GM12873 (cell line): ENCODE measurements around the gene TACC2.

Experiments
- TF ChIP-seq, protein P1 (sequence below): IDR thresholded peaks from 2 replicates; pipeline ENCODE4 v1.5.1; 2012; ENCODE audit warnings: low read depth, mild to moderate bottlenecking, moderate library complexity, low read length, control low read depth; ENCODE audit not compliant: insufficient read depth; ENCODE audit errors: missing control alignments

The TACC2 gene

DNA sequence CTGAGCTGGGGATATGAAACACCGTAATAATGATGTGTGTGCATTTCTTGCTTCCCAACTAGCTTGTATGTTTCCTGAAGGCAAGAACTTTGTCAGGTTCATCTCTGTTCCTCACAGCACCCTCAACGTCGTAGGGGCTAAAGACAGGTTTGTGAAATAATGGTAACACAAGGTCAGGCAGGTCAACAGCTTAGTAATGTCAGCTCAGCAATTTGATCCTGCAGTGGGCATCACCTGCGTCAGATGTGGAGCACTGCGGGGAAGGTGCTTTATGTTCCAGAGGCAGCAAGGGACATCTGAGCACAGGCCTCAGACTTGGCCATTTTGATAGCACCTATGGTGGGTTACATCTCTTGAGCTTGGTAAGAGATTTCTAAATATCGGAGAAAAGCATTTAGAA lies 230.4 kb downstream of the TACC2 start:
- TF ChIP-seq, protein P1, sequence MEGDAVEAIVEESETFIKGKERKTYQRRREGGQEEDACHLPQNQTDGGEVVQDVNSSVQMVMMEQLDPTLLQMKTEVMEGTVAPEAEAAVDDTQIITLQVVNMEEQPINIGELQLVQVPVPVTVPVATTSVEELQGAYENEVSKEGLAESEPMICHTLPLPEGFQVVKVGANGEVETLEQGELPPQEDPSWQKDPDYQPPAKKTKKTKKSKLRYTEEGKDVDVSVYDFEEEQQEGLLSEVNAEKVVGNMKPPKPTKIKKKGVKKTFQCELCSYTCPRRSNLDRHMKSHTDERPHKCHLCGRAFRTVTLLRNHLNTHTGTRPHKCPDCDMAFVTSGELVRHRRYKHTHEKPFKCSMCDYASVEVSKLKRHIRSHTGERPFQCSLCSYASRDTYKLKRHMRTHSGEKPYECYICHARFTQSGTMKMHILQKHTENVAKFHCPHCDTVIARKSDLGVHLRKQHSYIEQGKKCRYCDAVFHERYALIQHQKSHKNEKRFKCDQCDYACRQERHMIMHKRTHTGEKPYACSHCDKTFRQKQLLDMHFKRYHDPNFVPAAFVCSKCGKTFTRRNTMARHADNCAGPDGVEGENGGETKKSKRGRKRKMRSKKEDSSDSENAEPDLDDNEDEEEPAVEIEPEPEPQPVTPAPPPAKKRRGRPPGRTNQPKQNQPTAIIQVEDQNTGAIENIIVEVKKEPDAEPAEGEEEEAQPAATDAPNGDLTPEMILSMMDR: no peak

GRCh38 chr10:122220736-122221135 lies 231.8 kb downstream of the TACC2 start:
- TF ChIP-seq, protein P1: no peak

- TF ChIP-seq, protein P1: no peak
Observed at GRCh38 chr10:122221958-122222357, 233.0 kb downstream of the TACC2 start.

DNA sequence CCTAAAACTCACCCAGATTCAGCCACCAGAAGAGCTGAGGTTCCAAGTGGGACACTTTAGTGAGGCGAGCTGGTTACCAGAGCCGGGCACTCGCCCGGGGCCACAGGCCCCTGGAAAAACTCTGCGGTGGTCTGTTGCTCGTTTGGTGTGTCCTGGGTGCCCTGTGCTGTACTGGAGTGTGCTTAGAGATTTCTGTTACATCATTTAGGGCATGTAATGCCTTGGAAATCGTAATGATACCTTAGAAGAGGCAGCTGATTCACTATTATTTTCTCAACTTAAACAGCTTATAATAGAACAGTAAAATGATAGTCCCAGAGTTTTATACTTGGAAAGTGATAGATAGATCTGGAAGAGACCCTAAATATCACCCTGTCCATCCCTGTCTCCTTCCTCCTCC lies 233.7 kb downstream of the TACC2 start:
- TF ChIP-seq, protein P1: no peak

DNA sequence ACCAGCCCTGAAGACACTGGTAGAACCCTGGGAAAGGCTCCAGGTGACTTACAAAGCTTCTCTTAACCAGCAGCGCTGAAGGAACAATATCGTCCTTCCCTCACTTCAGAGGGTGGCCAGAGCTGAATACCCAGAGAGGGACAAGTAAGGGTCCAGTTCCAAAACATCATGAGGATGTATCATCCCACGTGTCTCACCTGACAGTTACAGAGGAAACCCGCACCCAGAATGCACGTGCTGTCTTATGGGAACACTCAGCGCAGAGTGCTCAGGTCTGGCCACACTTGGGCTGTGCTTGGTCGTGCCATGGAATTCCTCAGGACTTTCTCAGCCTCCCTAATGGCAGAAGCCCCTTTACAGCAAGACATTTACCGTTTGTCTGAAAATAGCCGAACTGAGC lies 235.2 kb downstream of the TACC2 start:
- TF ChIP-seq, protein P1: no peak

- TF ChIP-seq, protein P1: no peak
Observed at GRCh38 chr10:122225330-122225729, 236.4 kb downstream of the TACC2 start.

DNA sequence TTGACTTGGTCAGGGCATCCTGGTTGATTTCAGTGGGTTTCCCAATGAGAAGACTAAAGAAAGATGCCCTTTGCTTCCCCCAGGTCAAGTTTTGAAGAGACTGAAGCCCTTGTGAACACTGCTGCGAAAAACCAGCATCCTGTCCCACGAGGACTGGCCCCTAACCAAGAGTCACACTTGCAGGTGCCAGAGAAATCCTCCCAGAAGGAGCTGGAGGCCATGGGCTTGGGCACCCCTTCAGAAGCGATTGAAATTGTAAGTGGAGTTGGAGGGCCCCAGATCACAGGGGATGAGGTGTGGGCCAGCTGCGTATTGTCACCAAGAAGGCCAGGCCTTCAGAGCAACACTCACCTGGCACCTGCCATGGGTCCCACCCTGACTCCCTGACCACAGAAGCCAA lies 238.8 kb downstream of the TACC2 start:
- TF ChIP-seq, protein P1: no peak
